ENCODE results near the gene SKIC8.

SKIC8 gene

DNA sequence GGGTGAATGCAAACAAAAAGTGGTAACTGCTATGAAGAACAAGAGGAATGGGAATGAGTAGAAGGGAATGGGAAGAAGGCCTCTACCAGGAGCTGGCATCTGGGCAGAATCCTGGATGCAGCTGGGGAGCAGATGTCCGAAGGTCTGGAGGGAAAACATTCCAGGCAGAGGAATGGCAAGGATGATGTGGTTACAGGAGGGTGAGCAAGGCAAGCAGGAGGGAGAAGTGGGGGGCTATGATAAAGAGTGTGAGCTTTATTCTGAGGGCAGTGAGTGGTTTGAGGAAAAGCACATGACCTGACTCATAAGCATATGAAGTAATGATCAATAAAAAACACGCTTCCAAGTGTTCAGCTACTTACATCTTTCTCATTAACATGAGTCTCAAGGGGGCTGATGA is 17.1 kb downstream of the SKIC8 start:
- TF ChIP-seq, protein P1, sequence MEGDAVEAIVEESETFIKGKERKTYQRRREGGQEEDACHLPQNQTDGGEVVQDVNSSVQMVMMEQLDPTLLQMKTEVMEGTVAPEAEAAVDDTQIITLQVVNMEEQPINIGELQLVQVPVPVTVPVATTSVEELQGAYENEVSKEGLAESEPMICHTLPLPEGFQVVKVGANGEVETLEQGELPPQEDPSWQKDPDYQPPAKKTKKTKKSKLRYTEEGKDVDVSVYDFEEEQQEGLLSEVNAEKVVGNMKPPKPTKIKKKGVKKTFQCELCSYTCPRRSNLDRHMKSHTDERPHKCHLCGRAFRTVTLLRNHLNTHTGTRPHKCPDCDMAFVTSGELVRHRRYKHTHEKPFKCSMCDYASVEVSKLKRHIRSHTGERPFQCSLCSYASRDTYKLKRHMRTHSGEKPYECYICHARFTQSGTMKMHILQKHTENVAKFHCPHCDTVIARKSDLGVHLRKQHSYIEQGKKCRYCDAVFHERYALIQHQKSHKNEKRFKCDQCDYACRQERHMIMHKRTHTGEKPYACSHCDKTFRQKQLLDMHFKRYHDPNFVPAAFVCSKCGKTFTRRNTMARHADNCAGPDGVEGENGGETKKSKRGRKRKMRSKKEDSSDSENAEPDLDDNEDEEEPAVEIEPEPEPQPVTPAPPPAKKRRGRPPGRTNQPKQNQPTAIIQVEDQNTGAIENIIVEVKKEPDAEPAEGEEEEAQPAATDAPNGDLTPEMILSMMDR (IDR thresholded peaks at IDR 0.05) = no peak

DNA sequence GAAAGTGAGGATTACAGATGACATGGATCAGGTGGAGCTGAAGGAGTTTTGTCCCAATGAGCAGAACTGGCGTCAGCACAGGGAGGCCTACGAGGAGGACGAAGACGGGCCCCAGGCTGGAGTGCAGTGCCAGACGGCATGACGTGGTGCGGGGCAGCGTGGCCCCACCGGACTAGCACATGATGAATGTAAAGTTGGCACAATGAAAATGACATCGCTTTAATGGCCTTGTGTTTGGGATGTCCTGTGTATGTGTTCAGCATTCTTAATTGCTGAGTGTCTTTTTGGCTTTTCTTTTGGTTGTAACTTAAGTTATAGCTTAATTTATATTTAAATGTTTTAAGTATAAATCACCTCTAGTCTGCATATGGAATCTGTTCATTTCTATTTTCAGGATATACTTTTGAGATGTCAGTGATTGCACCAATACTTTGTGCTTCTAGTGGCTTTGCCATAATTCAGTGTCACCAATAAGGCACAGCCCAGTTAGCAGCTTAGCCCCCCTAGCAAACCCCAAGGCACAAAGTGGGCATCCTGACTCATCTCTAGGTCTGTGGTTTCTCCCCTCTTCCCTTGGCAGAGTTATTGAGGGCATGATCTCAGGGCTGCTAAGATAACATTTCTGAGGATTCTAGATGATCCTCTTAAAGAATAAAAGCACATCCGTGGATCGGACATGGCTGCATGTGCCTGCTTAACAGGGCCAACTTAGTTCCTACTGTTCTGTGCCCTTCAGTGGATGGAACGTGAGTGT is 18.9 kb downstream of the SKIC8 start:
- TF ChIP-seq, protein P1 (IDR thresholded peaks at IDR 0.05) = no peak

DNA sequence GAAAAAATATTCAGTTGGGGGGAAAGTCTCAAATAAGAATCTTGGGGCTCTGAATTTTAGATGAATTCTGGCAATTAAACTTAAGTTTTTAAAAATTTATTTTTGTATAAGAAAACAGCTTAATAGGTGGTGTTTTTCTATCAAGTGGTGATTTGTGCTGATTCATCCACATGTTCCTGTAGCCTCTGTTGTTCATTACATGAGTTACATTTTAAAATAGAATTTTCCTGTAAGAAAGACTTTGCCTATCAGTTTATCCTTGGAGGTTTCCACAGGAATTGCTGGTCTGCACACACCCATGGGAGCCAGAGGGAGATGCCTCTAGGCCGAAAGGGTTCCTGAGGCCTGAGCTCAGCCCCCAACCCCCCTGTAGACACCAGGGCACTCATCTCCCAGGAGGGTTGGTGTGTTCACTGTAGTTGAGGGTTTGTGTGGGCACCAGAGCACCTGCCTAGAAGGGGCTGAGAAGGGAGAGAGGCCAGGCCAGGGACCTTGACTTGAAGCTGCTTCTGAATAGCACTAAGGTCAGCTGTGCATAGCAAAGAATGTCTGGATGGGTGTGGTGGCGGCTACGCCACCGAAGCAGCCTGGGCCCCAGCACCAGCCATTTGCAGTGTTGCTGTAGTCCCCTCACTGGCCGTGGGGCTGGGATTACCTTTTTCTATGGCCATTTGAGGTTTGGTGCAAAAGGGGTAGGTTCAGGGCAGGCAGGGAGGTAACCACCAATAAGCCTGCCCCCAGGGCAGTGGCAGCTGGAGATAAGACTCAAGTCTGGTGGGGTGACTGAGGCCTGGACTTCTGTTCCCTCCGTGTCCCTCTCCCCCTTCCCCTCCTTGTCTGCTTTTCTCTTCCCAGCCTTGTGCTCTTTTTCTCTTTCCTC is 23.1 kb downstream of the SKIC8 start:
- TF ChIP-seq, protein P1 (IDR thresholded peaks at IDR 0.05) = no peak

DNA sequence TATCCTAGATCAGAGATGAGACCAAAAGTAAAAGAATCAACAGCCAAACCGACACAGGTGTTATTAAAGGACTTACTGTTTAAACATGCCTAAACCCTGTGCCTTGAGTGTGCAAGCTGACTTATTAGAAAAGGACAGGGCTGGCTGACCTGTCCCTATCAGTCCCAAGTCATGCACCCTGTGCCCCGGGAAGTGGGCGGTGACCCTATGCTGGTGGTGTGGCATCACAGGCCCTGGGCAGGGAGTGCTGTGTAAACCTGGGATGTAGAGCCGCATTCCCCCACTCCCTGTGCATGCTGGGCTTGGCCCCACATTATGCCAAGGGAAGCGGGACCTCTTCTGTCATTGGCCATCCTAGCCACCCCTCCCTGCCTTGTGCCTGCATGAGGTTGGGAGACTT is 24.4 kb downstream of the SKIC8 start:
- TF ChIP-seq, protein P1 (IDR thresholded peaks at IDR 0.05) = no peak

DNA sequence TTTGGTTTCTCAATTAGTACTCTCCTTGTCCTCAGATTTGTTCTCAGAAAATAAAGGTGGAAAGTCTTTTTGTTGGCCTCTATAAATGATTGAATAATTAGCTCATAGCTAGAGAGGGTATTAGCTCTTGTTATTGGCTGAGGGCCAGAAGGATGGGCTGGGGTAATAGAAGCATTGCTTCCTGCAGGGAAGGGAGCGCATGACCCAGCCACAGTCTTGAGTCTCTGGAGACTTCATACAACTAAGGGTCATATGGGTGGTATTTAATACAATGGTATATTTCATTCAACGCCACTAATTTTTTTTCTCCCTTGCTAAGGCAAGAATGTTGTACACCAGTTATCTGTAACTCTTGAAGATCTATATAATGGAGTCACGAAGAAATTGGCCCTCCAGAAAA is 26.6 kb downstream of the SKIC8 start:
- TF ChIP-seq, protein P1 (IDR thresholded peaks at IDR 0.05) = no peak

DNA sequence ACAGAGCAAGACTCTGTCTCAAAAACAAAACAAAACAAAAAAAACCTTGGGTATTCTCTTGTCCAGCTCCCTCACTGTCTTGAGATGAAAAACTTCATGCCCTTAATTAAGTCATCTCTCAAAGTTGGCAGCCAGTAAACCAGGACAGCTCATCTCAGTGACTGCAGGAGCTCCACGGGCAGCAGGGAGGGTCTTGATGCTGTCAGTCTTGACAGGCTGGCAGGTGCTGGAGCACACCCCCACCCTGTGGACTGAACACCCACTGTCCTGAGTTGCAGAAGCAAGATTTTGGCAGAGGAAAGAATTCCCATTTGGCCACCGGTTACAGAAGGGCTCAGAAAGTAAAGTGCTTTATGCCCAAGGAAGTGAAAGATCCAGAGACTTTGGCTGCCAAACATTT is 27.1 kb downstream of the SKIC8 start:
- TF ChIP-seq, protein P1 (IDR thresholded peaks at IDR 0.05) = no peak

DNA sequence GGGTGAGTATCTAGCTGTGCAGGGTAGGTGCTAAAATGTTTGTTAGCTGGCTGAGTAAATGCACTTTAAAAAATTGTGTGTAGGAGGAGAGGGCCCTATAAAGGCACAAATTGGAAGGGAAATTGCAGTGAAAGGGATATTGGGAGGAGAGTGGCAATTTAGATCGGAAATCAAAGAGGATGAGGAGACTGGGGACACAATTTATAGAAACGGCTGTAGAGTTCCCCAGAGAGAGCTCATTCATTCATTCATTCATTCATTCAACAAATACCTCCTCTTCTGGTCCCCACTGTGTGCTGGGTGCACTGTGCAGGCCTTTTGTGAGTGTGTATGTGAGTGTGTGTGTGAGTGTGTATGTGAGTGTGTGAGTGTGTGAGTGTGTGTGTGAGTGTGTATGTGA is 32.6 kb downstream of the SKIC8 start:
- TF ChIP-seq, protein P1 (IDR thresholded peaks at IDR 0.05) = no peak
